DND-41 (cell line): Measurements from ENCODE around the gene TMEM116.

Source experiments
- ATAC-seq: fragments of 200-7000 bp; cut with Tn5 transposase; 3 replicates; pipeline ENCODE4 v1.9.1; 2021; ENCODE audit warnings: low read depth; ENCODE audit not compliant: insufficient read depth
- DNase-seq: peaks from one replicate; pipeline ENCODE4 v3.0.0-alpha.2; 2020
- H2AFZ ChIP-seq: 2 replicates; pipeline ENCODE4 v1.6.0; 2012; ENCODE audit warnings: low read depth, low read length
- H3K27ac ChIP-seq: 2 replicates; pipeline ENCODE4 v1.5.1; 2012; ENCODE audit warnings: low read length, inconsistent platforms
- H3K27me3 ChIP-seq: fragments of 200-600 bp; sonication (generic); 2 replicates; pipeline ENCODE4 v1.6.0; 2012; ENCODE audit warnings: low read length, mild to moderate bottlenecking, inconsistent platforms; ENCODE audit not compliant: insufficient read depth, poor library complexity
- H3K36me3 ChIP-seq: 2 replicates; pipeline ENCODE4 v1.5.1; 2012; ENCODE audit warnings: low read length, inconsistent platforms; ENCODE audit not compliant: insufficient read depth
- H3K4me1 ChIP-seq: 2 replicates; pipeline ENCODE4 v1.5.1; 2012; ENCODE audit warnings: mild to moderate bottlenecking, low read length; ENCODE audit not compliant: insufficient read depth
- H3K4me2 ChIP-seq: 2 replicates; pipeline ENCODE4 v1.6.0; 2012; ENCODE audit warnings: mild to moderate bottlenecking, moderate library complexity, low read length, inconsistent platforms; ENCODE audit not compliant: insufficient read depth
- H3K4me3 ChIP-seq, 2 experiments: fragments of 200-600 bp in 1 of 2; shearing (Covaris generic) in 1 of 2; 2 replicates each; pipeline ENCODE4 v1.5.1; 2012 to 2016; ENCODE audit warnings: inconsistent platforms in 2 of 2, low read length in 2 of 2, mild to moderate bottlenecking in 2 of 2, low read depth in 1 of 2, moderate library complexity in 1 of 2
- H3K79me2 ChIP-seq: 2 replicates; pipeline ENCODE4 v1.6.0; 2012; ENCODE audit warnings: low read length, inconsistent platforms; ENCODE audit not compliant: insufficient read depth
- H3K9ac ChIP-seq: 2 replicates; pipeline ENCODE4 v1.6.0; 2012; ENCODE audit warnings: low read depth, mild to moderate bottlenecking, inconsistent platforms, low read length, moderate library complexity
- H3K9me3 ChIP-seq: 2 replicates; pipeline ENCODE4 v1.5.1; 2012; ENCODE audit warnings: low read length, moderate library complexity, mild to moderate bottlenecking, inconsistent platforms; ENCODE audit not compliant: insufficient read depth, severe bottlenecking
- H4K20me1 ChIP-seq: 2 replicates; pipeline ENCODE4 v1.6.0; 2012; ENCODE audit warnings: low read length; ENCODE audit not compliant: insufficient read depth
- EZH2 ChIP-seq: IDR thresholded peaks from 3 replicates; pipeline ENCODE4 v1.6.1; 2012; ENCODE audit warnings: borderline replicate concordance, low read depth, mild to moderate bottlenecking, moderate library complexity, low read length, inconsistent platforms; ENCODE audit not compliant: severe bottlenecking
- TF ChIP-seq, protein P1 (sequence below): IDR thresholded peaks from 2 replicates; pipeline ENCODE4 v1.5.1; 2012; ENCODE audit warnings: borderline replicate concordance, low read length, moderate library complexity, mild to moderate bottlenecking; ENCODE audit not compliant: poor library complexity, severe bottlenecking; ENCODE audit errors: extremely low read depth

TMEM116 gene

DNA sequence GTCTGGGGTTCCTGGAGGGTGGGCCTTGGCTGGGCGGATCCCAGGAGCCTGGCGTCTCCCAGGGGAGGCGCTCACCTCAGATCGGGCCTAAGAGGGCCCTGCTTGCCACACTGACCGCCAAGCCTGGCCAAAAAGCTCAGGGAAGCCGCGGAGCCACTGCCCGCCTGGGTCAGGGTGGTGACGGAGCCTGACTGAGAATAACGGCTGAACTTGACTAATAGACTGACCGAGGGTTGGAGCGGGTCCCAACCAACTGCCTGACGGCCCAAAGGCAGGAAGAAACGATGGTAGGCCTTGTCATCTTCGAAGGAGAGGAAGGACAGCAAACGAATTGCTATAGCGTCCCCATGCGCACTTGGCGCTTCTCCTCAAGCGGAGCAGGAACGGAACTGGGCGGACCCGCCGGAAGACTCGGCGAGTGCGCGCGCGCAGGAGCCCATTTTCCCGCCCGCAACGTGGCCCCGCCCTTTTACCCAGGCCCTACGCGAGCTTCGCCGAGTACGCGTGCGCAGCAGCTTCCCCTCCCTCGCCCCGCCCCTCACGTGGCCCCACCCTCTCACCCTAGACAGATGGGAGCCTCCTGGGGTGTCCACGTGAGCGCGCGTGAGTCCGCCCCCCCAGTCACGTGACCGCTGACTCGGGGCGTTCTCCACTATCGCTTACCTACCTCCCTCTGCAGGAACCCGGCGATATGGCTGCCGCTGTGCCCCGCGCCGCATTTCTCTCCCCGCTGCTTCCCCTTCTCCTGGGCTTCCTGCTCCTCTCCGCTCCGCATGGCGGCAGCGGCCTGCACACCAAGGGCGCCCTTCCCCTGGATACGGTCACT, at the start of gene TMEM116, which contains the start of gene ERP29:
Gene TMEM116 (minus strand): TSS at position 391 of the 826 bp plus-strand sequence. CDS start 7,895 bp downstream, outside the sequence.
Gene ERP29 (plus strand): TSS at position 652 of the 826 bp plus-strand sequence. CDS start 40 bp downstream, at position 692.
- Histone ChIP-seq H3K36me3 (peaks cover 28% of the 10 kb centered on the region), H4K20me1 (peaks cover 26% of the 10 kb centered on the region), H3K9ac (peak within 1 kb of the TSS; percentile 98), H2AFZ (peak within 1 kb of the TSS; percentile 95), H3K4me2 (peak within 1 kb of the TSS; percentile 83), H3K4me3 (peak within 1 kb of the TSS; percentile 87 to 98), H3K27me3 (no peaks in the 10 kb centered on the region), H3K9me3 (no peaks in the 10 kb centered on the region), H3K79me2 (peaks cover 68% of the 10 kb centered on the region), H3K27ac (peak within 1 kb of the TSS; percentile 99), H3K4me1 (peaks cover 43% of the 10 kb centered on the region)
- ATAC-seq (peak; percentile 84), DNase-seq (peak; percentile 100)
- no peak for TF ChIP-seq EZH2
- TF ChIP-seq, protein P1, sequence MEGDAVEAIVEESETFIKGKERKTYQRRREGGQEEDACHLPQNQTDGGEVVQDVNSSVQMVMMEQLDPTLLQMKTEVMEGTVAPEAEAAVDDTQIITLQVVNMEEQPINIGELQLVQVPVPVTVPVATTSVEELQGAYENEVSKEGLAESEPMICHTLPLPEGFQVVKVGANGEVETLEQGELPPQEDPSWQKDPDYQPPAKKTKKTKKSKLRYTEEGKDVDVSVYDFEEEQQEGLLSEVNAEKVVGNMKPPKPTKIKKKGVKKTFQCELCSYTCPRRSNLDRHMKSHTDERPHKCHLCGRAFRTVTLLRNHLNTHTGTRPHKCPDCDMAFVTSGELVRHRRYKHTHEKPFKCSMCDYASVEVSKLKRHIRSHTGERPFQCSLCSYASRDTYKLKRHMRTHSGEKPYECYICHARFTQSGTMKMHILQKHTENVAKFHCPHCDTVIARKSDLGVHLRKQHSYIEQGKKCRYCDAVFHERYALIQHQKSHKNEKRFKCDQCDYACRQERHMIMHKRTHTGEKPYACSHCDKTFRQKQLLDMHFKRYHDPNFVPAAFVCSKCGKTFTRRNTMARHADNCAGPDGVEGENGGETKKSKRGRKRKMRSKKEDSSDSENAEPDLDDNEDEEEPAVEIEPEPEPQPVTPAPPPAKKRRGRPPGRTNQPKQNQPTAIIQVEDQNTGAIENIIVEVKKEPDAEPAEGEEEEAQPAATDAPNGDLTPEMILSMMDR: peak; percentile 66

DNA sequence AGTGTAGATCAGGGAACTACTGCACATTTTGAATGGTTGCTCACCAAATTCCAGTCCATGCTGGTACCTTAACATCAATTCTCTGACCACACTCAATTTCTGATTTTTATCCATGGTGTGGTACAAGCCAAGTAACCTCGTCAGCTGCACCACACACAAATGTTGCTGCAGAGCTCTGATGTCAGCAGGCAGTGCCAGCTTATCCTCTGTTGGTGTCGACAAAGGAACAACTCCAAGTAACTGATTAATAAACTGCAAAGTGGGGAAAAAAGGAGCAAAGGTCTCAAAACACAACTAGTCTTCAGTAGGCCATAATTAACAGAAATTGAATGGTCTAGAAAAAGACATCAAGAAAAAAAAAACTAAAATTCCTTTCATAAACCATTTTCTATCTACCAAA, 48.2 kb upstream of the TMEM116 start:
- Histone ChIP-seq H3K27me3 (no peaks in the 10 kb centered on the region), H3K9me3 (no peaks in the 10 kb centered on the region), H2AFZ (no peak overlapping the region), H3K4me3 (no peak overlapping the region), H3K27ac (no peak overlapping the region), H4K20me1 (no peaks in the 10 kb centered on the region), H3K79me2 (no peaks in the 10 kb centered on the region), H3K4me2 (no peak overlapping the region), H3K9ac (no peak overlapping the region), H3K36me3 (peaks cover 84% of the 10 kb centered on the region), H3K4me1 (no peaks in the 10 kb centered on the region)
- no peak for DNase-seq
- TF ChIP-seq, protein P1: no peak
- no peak for TF ChIP-seq EZH2
- no peak for ATAC-seq

DNA sequence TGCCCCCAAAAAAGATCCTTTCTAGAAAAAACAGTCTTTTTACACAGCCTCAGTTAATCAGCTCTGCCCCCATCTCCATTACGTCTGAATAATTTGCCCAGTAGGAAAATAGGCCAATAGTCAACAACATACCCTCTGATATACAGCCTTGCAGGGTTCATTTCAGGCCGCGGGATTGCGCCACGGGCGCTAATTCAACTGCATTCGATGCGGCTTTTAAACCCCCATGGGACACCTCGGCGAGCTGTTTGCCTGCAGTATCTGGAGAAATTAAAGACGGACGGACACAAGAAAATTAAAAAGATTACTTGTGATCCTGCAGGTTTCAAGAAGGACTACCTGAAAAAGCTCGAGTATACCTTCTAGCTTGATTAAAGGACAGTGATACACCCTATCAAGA, 36.4 kb upstream of the TMEM116 start:
- TF ChIP-seq, protein P1: no peak
- no peak for TF ChIP-seq EZH2
- H3K9me3 ChIP-seq: no peaks in the 10 kb centered on the region
- ATAC-seq (no peak), DNase-seq (no peak)
- H3K4me2 ChIP-seq: no peak overlapping the region
- H3K36me3 ChIP-seq: peaks cover 97% of the 10 kb centered on the region
- no peak overlapping the region for H3K27ac ChIP-seq
- no peak overlapping the region for H2AFZ ChIP-seq
- no peak overlapping the region for H3K4me3 ChIP-seq
- no peaks in the 10 kb centered on the region for H3K27me3 ChIP-seq
- peaks cover 3% of the 10 kb centered on the region; the same call in 1 of the 2 replicates for H4K20me1 ChIP-seq
- no peaks in the 10 kb centered on the region for H3K4me1 ChIP-seq
- no peak overlapping the region for H3K9ac ChIP-seq
- H3K79me2 ChIP-seq: 0 out of 2 replicates have a peak, but pooled peaks cover 2% of the 10 kb centered on the region
